Measurements from ENCODE around the gene GPR160. TPM values are rescaled to one million over a fixed set of nuclear protein-coding genes. Genes with fewer than 3 reads are reported as not detected.

Gene GPR160
- total and polyA plus RNA-seq, 2 of the 13 experiments (the other 11 are each of a cell fraction or from before 2014, with no cell fraction given) = 12.1 to 23.2 TPM

DNA sequence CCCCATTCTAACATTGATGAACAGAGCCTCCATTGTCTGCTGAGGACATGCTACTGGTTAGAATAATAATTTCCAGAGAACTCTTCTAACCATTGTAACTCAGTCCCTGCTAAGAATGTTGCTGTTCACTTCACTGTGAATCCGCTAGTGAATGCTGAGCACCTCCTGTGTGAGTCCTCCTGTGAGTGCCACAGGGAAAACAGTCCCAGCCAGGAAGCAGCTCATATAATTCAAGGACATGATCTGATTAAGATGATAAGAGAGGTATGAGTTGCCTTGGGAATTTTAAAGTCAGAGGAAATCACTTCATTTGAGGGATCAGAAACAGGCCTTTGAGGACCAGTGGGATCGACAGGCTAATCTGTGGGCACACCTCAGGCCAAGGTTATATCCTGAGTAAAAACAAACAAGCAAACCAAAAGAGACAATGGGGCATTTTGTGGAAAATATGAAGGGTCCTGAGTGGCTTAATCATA lies 33.9 kb upstream of the GPR160 start (continued):
- TF ChIP-seq KAT7 (CRISPR knock-in tag; IDR thresholded peaks at IDR 0.05; ENCODE audit: borderline replicate concordance) = 0 out of 2 replicates have a peak, but pooled peaks have one; percentile 48
- TF ChIP-seq RARA (CRISPR knock-in tag; IDR thresholded peaks at IDR 0.05) = peak; percentile 66
- peak; percentile 18; the same call in 1 of the 2 replicates for TF ChIP-seq SIX1 (CRISPR knock-in tag; IDR thresholded peaks at IDR 0.05; ENCODE audit: borderline replicate concordance)
- TF ChIP-seq IRX3 (CRISPR knock-in tag; IDR thresholded peaks at IDR 0.05; ENCODE audit: borderline replicate concordance, low read depth) = no peak
- TF ChIP-seq, protein P1, sequence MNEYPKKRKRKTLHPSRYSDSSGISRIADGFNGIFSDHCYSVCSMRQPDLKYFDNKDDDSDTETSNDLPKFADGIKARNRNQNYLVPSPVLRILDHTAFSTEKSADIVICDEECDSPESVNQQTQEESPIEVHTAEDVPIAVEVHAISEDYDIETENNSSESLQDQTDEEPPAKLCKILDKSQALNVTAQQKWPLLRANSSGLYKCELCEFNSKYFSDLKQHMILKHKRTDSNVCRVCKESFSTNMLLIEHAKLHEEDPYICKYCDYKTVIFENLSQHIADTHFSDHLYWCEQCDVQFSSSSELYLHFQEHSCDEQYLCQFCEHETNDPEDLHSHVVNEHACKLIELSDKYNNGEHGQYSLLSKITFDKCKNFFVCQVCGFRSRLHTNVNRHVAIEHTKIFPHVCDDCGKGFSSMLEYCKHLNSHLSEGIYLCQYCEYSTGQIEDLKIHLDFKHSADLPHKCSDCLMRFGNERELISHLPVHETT (CRISPR knock-in tag; conservative IDR thresholded peaks at IDR 0.05) = 0 out of 2 replicates have a peak, but pooled peaks have one; percentile 41
- no peak for TF ChIP-seq ZNF563 (CRISPR knock-in tag; IDR thresholded peaks at IDR 0.05)
- TF ChIP-seq ZNF746 (CRISPR knock-in tag; IDR thresholded peaks at IDR 0.05) = no peak
- TF ChIP-seq ZNF589 (CRISPR knock-in tag; conservative IDR thresholded peaks at IDR 0.05) = no peak
- no peak for TF ChIP-seq ZBTB3 (CRISPR knock-in tag; IDR thresholded peaks at IDR 0.05; ENCODE audit: borderline replicate concordance, low read depth)
- TF ChIP-seq ZSCAN31 (CRISPR knock-in tag; IDR thresholded peaks at IDR 0.05; ENCODE audit: low read depth) = no peak
- no peak for TF ChIP-seq KLF6 (CRISPR knock-in tag; IDR thresholded peaks at IDR 0.05)
- TF ChIP-seq, protein P2, sequence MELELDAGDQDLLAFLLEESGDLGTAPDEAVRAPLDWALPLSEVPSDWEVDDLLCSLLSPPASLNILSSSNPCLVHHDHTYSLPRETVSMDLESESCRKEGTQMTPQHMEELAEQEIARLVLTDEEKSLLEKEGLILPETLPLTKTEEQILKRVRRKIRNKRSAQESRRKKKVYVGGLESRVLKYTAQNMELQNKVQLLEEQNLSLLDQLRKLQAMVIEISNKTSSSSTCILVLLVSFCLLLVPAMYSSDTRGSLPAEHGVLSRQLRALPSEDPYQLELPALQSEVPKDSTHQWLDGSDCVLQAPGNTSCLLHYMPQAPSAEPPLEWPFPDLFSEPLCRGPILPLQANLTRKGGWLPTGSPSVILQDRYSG (CRISPR knock-in tag; IDR thresholded peaks at IDR 0.05) = no peak
- no peak for TF ChIP-seq BRD4 (CRISPR knock-in tag; IDR thresholded peaks at IDR 0.05)
- TF ChIP-seq, protein P3, sequence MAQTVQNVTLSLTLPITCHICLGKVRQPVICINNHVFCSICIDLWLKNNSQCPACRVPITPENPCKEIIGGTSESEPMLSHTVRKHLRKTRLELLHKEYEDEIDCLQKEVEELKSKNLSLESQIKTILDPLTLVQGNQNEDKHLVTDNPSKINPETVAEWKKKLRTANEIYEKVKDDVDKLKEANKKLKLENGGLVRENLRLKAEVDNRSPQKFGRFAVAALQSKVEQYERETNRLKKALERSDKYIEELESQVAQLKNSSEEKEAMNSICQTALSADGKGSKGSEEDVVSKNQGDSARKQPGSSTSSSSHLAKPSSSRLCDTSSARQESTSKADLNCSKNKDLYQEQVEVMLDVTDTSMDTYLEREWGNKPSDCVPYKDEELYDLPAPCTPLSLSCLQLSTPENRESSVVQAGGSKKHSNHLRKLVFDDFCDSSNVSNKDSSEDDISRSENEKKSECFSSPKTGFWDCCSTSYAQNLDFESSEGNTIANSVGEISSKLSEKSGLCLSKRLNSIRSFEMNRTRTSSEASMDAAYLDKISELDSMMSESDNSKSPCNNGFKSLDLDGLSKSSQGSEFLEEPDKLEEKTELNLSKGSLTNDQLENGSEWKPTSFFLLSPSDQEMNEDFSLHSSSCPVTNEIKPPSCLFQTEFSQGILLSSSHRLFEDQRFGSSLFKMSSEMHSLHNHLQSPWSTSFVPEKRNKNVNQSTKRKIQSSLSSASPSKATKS (CRISPR knock-in tag; IDR thresholded peaks at IDR 0.05) = no peak
- TF ChIP-seq RELA (CRISPR knock-in tag; IDR thresholded peaks at IDR 0.05) = no peak
- TF ChIP-seq, protein P4, sequence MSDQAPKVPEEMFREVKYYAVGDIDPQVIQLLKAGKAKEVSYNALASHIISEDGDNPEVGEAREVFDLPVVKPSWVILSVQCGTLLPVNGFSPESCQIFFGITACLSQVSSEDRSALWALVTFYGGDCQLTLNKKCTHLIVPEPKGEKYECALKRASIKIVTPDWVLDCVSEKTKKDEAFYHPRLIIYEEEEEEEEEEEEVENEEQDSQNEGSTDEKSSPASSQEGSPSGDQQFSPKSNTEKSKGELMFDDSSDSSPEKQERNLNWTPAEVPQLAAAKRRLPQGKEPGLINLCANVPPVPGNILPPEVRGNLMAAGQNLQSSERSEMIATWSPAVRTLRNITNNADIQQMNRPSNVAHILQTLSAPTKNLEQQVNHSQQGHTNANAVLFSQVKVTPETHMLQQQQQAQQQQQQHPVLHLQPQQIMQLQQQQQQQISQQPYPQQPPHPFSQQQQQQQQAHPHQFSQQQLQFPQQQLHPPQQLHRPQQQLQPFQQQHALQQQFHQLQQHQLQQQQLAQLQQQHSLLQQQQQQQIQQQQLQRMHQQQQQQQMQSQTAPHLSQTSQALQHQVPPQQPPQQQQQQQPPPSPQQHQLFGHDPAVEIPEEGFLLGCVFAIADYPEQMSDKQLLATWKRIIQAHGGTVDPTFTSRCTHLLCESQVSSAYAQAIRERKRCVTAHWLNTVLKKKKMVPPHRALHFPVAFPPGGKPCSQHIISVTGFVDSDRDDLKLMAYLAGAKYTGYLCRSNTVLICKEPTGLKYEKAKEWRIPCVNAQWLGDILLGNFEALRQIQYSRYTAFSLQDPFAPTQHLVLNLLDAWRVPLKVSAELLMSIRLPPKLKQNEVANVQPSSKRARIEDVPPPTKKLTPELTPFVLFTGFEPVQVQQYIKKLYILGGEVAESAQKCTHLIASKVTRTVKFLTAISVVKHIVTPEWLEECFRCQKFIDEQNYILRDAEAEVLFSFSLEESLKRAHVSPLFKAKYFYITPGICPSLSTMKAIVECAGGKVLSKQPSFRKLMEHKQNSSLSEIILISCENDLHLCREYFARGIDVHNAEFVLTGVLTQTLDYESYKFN (CRISPR knock-in tag; conservative IDR thresholded peaks at IDR 0.05) = peak; percentile 88
- TF ChIP-seq KMT2A (CRISPR knock-in tag; IDR thresholded peaks at IDR 0.05) = 0 out of 2 replicates have a peak, but pooled peaks have one; percentile 39
- peak; percentile 95 for TF ChIP-seq MIXL1 (CRISPR knock-in tag; IDR thresholded peaks at IDR 0.05)
- TF ChIP-seq ZNF777 (CRISPR knock-in tag; IDR thresholded peaks at IDR 0.05) = no peak
- TF ChIP-seq, protein P5, sequence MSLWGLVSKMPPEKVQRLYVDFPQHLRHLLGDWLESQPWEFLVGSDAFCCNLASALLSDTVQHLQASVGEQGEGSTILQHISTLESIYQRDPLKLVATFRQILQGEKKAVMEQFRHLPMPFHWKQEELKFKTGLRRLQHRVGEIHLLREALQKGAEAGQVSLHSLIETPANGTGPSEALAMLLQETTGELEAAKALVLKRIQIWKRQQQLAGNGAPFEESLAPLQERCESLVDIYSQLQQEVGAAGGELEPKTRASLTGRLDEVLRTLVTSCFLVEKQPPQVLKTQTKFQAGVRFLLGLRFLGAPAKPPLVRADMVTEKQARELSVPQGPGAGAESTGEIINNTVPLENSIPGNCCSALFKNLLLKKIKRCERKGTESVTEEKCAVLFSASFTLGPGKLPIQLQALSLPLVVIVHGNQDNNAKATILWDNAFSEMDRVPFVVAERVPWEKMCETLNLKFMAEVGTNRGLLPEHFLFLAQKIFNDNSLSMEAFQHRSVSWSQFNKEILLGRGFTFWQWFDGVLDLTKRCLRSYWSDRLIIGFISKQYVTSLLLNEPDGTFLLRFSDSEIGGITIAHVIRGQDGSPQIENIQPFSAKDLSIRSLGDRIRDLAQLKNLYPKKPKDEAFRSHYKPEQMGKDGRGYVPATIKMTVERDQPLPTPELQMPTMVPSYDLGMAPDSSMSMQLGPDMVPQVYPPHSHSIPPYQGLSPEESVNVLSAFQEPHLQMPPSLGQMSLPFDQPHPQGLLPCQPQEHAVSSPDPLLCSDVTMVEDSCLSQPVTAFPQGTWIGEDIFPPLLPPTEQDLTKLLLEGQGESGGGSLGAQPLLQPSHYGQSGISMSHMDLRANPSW (CRISPR knock-in tag; IDR thresholded peaks at IDR 0.05; ENCODE audit: borderline replicate concordance) = no peak
